Memory B cell (primary cell): ENCODE data around the gene PTDSS2.

Source experiments
- ATAC-seq: fragments of 150-1000 bp; cut with Tn5 transposase; 2 replicates; pipeline ENCODE4 v1.10.0; 2021; ENCODE audit warnings: low read depth, mild to moderate bottlenecking, moderate library complexity
- DNase-seq, 2 donors: peaks; one replicate each; pipeline ENCODE4 v3.0.0; 2022; ENCODE audit warnings: low spot score in 2 of 2
- H3K27ac Mint-ChIP-seq: one replicate; pipeline ENCODE4 v1.8.0; 2022; ENCODE audit warnings: mild to moderate bottlenecking, moderate library complexity, mixed read lengths
- H3K27me3 Mint-ChIP-seq: one replicate; pipeline ENCODE4 v1.8.0; 2022; ENCODE audit warnings: mixed read lengths
- H3K36me3 Mint-ChIP-seq: one replicate; pipeline ENCODE4 v1.8.0; 2022; ENCODE audit warnings: mild to moderate bottlenecking, mixed read lengths
- H3K4me1 Mint-ChIP-seq: one replicate; pipeline ENCODE4 v1.8.0; 2022; ENCODE audit warnings: mixed read lengths
- H3K4me3 Mint-ChIP-seq: one replicate; pipeline ENCODE4 v1.8.0; 2022; ENCODE audit warnings: mild to moderate bottlenecking, moderate library complexity, mixed read lengths
- H3K9me3 Mint-ChIP-seq: one replicate; pipeline ENCODE4 v1.8.0; 2022; ENCODE audit warnings: mixed read lengths

Gene PTDSS2

DNA sequence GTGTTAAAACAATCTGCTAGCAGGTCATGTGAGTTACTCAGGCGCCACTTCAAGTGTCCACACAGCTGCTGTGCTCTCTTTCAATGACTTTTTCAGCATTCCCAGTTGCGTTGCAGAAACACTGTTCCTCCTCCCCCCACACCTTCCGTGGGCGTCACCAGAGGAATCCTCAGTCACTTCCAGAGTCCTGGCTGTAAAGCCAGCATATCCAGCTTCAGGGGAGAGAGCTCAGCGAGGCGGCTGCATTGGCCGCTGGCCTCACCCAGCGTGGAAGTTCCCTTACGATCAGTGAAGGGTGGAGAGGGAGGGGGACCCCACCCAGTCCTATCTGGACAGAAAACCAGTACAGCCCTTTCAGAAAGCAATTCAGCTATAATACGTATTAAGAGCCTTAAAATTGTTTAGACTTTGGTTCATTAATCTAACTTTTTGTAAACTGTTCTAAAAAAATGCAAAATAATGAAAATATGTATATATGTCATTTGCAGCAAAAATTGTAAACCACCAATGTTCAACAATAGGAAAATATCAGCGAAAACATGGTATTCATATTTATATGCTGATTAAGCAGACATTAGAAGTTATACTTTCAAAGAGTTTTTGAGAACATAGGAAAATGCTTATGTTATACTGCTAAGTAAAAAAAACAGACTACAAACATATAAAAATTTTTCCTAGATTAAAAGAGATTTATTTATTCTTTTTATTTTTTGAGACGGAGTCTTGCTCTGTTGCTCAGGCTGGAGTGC lies 5.5 kb upstream of the PTDSS2 start:
- H3K36me3 Mint-ChIP-seq, result no peaks in the 10 kb centered on the region
- no peak for ATAC-seq
- no peaks in the 10 kb centered on the region for H3K9me3 Mint-ChIP-seq
- no peak for DNase-seq
- no peaks in the 10 kb centered on the region for H3K27me3 Mint-ChIP-seq
- H3K27ac Mint-ChIP-seq, result no peak overlapping the region
- H3K4me3 Mint-ChIP-seq, result no peak overlapping the region
- peaks cover 18% of the 10 kb centered on the region for H3K4me1 Mint-ChIP-seq

GRCh38 chr11:445765-446588 lies 4.1 kb upstream of the PTDSS2 start:
- ATAC-seq, result no peak
- peaks cover 10% of the 10 kb centered on the region for H3K4me1 Mint-ChIP-seq
- H3K27me3 Mint-ChIP-seq, result no peaks in the 10 kb centered on the region
- H3K9me3 Mint-ChIP-seq, result no peaks in the 10 kb centered on the region
- H3K36me3 Mint-ChIP-seq, result peaks cover 1% of the 10 kb centered on the region
- no peak for DNase-seq
- H3K27ac Mint-ChIP-seq, result no peak overlapping the region
- H3K4me3 Mint-ChIP-seq, result no peak overlapping the region

DNA sequence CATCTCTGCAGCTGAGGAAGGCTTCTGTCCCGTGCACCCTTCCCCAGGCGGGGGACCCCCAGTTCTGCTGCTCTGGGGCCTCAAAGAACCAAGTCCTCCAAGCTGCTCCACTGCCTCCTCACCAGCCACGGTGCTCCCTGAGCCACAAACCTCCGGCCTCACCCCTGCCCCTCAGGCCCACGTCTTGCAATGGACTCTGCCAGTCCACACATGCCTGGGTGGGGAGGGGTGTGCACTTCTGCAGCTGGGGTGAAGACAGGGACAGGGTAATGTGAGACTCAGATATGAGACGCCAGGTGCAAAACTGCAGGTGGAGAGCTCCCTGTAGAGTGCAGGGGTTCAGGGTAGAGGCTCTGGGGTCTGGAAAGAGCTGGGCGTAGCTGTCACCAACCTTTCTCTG lies 3.2 kb upstream of the PTDSS2 start:
- no peak for ATAC-seq
- H3K36me3 Mint-ChIP-seq, result peaks cover 1% of the 10 kb centered on the region

DNA sequence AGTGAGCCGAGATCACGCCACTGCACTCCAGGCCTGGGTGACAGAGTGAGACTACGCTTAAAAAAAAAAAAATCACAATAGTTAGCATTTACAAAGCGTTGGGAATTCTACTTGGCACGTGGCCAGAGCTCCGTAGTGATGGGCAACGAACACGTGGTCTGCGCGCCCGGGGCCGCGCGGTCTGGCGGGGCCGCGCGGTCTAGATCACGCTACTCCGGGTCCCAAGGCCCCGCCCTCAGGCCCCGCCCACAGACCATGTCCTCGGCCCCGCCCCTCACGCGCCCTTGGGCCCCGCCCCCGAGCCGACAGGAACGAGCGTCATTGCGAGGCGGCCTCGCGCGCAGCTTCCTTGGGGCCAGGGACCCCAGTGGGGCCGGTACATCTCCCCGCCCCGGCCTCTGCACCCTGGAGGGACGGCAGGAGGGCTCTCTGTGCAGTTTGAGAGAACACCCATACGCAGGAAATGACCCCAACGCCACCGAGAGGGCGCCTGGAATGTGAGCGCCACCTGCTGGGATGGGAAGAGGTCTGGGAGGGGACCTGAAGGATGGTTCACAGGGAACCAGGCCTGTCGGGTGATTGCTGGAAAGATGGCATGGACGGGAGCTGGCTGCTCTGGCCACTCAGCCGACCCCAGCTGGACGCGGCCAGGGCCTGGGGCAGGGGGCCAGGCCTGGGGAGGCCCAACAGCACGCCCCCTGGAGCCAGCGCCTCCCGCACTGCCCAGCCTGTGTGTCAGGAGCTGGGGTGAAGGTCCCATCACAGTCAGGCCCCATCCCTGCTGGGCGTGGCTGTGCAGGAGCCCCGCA lies 2.0 kb upstream of the PTDSS2 start:
- ATAC-seq (peak; percentile 68), DNase-seq (peak; percentile 96)
- Mint-ChIP-seq H3K36me3 (peaks cover 1% of the 10 kb centered on the region), H3K27me3 (no peaks in the 10 kb centered on the region), H3K27ac (peak overlapping the region; percentile 95), H3K4me1 (peaks cover 20% of the 10 kb centered on the region), H3K4me3 (peak overlapping the region; percentile 96), H3K9me3 (no peaks in the 10 kb centered on the region)

More for the DNA sequence above, 3.2 kb upstream of the PTDSS2 start:
- Mint-ChIP-seq H3K4me1 (peaks cover 14% of the 10 kb centered on the region), H3K4me3 (peak overlapping the region; percentile 33), H3K27ac (no peak overlapping the region), H3K27me3 (no peaks in the 10 kb centered on the region), H3K9me3 (no peaks in the 10 kb centered on the region)
- no peak for DNase-seq

GRCh38 chr11:450809-451451 lies 851 bp downstream of the PTDSS2 start:
- Mint-ChIP-seq H3K4me1 (peaks cover 23% of the 10 kb centered on the region), H3K27me3 (no peaks in the 10 kb centered on the region), H3K4me3 (peak overlapping the region; percentile 93), H3K36me3 (peaks cover 4% of the 10 kb centered on the region), H3K27ac (peak overlapping the region; percentile 89), H3K9me3 (no peaks in the 10 kb centered on the region)
- DNase-seq (peak; percentile 62), ATAC-seq (peak; percentile 43)

DNA sequence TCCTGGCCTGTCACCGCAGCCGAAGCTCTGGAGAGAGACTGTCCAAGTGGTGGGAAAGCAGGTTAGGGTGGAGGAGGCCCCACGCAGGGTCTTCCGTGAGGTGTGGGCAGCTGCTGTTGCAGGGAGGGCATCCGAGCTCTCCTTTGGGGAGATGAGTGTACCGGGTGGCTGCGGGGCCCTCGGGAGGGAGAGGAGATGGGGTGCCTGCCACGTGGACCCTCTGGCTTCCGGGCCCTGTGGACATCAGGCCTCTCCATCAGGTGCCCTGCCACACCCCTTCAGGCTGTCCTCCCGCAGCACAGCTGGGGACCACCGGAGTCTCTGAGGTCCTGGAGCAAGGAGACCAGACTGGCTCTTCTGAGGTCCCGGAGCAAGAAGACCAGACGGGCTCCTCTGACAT lies 1.7 kb downstream of the PTDSS2 start:
- no peaks in the 10 kb centered on the region for H3K9me3 Mint-ChIP-seq
- no peak overlapping the region for H3K4me3 Mint-ChIP-seq
- H3K27me3 Mint-ChIP-seq, result no peaks in the 10 kb centered on the region
- ATAC-seq (no peak), DNase-seq (no peak)
- peaks cover 28% of the 10 kb centered on the region for H3K4me1 Mint-ChIP-seq
- peaks cover 4% of the 10 kb centered on the region for H3K36me3 Mint-ChIP-seq
- no peak overlapping the region for H3K27ac Mint-ChIP-seq

GRCh38 chr11:452203-452744 lies 2.2 kb downstream of the PTDSS2 start:
- ATAC-seq (no peak), DNase-seq (no peak)
- H3K27ac Mint-ChIP-seq, result no peak overlapping the region
- no peaks in the 10 kb centered on the region for H3K9me3 Mint-ChIP-seq
- H3K36me3 Mint-ChIP-seq, result peaks cover 4% of the 10 kb centered on the region
- peaks cover 33% of the 10 kb centered on the region for H3K4me1 Mint-ChIP-seq
- H3K4me3 Mint-ChIP-seq, result no peak overlapping the region
- no peaks in the 10 kb centered on the region for H3K27me3 Mint-ChIP-seq

DNA sequence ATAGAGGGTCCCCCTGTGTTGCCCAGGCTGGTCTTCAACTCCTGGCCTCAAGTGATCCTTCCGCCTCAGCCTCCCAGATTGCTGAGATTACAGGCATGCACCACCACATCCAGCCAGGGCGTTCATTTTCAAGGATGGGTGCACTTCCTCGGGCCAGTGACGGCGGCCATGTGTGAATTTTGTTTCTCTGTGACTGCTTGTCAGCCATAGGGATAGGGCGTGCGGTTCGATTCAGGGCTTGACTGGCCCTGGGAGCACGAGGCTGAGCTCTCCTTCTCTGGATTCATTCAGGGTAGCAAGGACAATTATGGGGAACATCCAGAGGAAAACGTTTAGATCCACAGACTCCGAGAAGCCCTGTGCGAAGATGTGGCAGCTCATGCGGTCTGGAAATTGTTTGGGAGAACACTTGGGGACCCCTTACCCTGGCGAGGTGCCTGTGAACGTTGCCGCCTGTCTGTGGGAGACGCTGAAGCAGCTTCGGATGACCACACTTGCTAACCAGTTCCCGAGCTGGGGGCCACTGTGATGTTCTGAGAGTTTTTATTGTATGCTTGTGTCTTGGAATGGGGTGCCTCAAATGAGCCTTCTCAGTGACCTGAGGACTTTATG lies 2.9 kb downstream of the PTDSS2 start:
- no peak overlapping the region for H3K4me3 Mint-ChIP-seq
- no peak overlapping the region for H3K27ac Mint-ChIP-seq
- H3K36me3 Mint-ChIP-seq, result peaks cover 4% of the 10 kb centered on the region
- H3K27me3 Mint-ChIP-seq, result no peaks in the 10 kb centered on the region
- peaks cover 40% of the 10 kb centered on the region for H3K4me1 Mint-ChIP-seq
- no peaks in the 10 kb centered on the region for H3K9me3 Mint-ChIP-seq
- DNase-seq (no peak), ATAC-seq (no peak)

GRCh38 chr11:453564-453963 lies 3.5 kb downstream of the PTDSS2 start:
- Mint-ChIP-seq H3K4me1 (peaks cover 38% of the 10 kb centered on the region), H3K27ac (no peak overlapping the region), H3K9me3 (no peaks in the 10 kb centered on the region), H3K36me3 (peaks cover 4% of the 10 kb centered on the region), H3K4me3 (no peak overlapping the region), H3K27me3 (no peaks in the 10 kb centered on the region)
- ATAC-seq (no peak), DNase-seq (no peak)

GRCh38 chr11:454043-454442 lies 4.0 kb downstream of the PTDSS2 start:
- Mint-ChIP-seq H3K4me3 (no peak overlapping the region), H3K9me3 (no peaks in the 10 kb centered on the region), H3K27ac (no peak overlapping the region), H3K36me3 (peaks cover 4% of the 10 kb centered on the region), H3K4me1 (peaks cover 35% of the 10 kb centered on the region), H3K27me3 (no peaks in the 10 kb centered on the region)
- ATAC-seq, result no peak
- no peak for DNase-seq

DNA sequence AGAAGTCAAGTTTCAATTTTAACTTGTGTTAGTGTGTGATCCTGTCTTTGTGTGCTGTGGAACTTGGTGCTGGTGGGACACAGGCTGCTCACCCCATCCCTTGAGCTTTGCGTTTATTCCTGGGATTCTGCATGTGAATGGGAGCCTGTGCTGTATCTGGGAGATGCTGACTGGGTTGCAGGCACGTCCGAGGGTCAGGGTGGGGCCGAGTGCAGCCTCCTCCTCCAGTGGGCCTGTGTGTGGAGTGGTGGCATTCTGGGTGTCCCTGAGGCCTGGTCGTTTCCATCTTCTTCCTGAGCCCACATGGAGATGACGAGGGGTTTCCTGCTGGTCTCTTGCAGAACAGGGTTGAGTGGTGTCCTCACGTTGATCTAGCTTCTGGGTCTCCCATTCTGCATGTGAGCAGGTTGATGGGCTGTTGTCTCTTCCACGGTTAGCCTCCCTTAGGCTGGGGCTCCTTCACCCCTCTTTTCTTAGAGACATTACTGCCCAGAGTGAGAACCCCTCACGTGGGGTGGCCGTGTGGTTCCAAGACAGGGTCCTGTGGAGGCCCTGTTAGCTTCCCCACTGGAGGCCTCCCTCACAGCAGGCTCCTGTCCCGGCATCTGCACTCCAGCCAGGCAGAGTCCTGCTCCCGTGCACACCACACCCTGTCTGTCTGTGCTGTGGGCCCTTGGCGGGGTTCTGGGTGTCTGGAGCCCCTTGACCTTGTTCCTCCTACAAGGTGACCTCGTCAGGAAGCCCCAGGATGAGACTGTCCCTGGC lies 4.9 kb downstream of the PTDSS2 start:
- no peak overlapping the region for H3K4me3 Mint-ChIP-seq
- H3K36me3 Mint-ChIP-seq, result peaks cover 4% of the 10 kb centered on the region
- peaks cover 35% of the 10 kb centered on the region for H3K4me1 Mint-ChIP-seq
- ATAC-seq (no peak), DNase-seq (no peak)
- peak overlapping the region; percentile 38 for H3K27ac Mint-ChIP-seq
- no peaks in the 10 kb centered on the region for H3K27me3 Mint-ChIP-seq
- no peaks in the 10 kb centered on the region for H3K9me3 Mint-ChIP-seq

DNA sequence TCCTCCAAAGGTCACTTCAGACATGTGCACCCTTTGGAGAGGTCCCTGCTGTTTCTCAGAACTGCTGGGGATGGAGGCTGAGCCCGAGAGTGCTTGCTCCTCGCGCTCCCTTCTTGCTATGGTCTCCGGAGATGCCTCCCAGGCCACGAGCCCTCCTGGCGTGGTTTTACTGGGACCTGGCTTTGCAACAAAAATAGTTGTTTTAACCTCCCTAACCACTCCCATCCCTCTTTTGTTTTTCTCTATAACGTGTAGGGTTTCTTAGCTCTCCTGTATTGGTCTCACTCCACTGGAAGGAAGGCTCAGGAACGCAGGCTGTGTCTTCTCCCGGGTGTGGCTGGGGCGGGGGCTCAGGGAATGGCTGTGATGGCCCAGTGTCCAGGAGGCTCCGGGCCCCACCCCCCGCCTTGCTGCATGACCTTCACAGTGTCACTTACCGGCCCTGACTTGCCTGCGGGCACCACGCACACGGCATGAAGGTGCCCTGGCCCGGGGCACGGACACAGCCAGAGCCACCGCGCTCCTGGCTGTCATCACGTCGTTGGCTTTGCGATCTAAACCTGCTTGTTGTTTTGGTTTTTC lies 5.6 kb downstream of the PTDSS2 start:
- Mint-ChIP-seq H3K4me1 (peaks cover 35% of the 10 kb centered on the region), H3K9me3 (no peaks in the 10 kb centered on the region), H3K27me3 (no peaks in the 10 kb centered on the region), H3K4me3 (no peak overlapping the region), H3K27ac (peak overlapping the region; percentile 38), H3K36me3 (peaks cover 5% of the 10 kb centered on the region)
- no peak for DNase-seq
- ATAC-seq, result no peak
